Activated naive CD4-positive, alpha-beta T cell treated with anti-CD3 and anti-CD28 coated beads, Interleukin-2, amount 50 U/mL, for 24 hours (primary cell): ENCODE measurements around the gene IER5L.

Experiments
- H3K27ac Mint-ChIP-seq: one replicate; pipeline ENCODE4 v1.8.0; 2021; ENCODE audit warnings: mild to moderate bottlenecking, mixed read lengths
- H3K27me3 Mint-ChIP-seq: one replicate; pipeline ENCODE4 v1.8.0; 2021; ENCODE audit warnings: mixed read lengths
- H3K36me3 Mint-ChIP-seq: one replicate; pipeline ENCODE4 v1.8.0; 2021; ENCODE audit warnings: mixed read lengths
- H3K4me1 Mint-ChIP-seq: one replicate; pipeline ENCODE4 v1.8.0; 2021; ENCODE audit warnings: mixed read lengths
- H3K4me3 Mint-ChIP-seq: one replicate; pipeline ENCODE4 v1.8.0; 2021; ENCODE audit warnings: mild to moderate bottlenecking, mixed read lengths
- H3K9me3 Mint-ChIP-seq: one replicate; pipeline ENCODE4 v1.8.0; 2021; ENCODE audit warnings: mixed read lengths

The IER5L gene

DNA sequence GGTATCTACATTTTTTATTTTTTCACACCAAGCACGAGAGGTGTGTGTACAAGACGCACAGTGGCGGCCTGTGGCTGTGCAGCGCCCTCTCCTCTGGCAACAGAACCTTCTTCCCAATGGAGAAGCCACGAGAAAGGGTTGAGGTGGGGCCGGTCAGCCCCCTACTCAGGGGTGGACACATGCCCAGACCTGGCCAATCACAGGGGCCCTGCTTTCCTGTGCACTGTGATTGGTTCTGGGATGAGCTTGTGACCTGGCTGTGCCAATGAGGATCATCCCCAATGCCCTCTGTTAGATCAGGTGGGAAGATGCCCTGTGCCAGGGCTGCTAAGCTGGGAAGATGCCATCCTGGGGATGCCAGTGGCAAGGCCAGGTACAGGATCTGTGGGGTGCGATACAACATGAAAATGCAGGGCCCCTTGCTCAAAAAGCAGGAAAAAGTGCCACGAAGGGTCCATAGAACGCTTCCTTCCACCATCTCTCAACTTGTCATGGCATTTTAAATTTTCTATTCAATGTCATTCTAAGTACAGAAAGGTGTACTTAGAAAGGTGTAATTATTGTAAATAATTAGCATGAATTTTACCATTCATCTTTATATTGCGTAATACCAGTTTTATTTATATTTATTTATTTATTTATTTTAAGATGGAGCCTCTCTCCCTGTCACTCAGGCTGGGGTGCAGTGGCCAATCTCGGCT lies 15.4 kb downstream of the IER5L start:
- Mint-ChIP-seq H3K4me3 (no peak overlapping the region), H3K36me3 (peaks cover 3% of the 10 kb centered on the region), H3K27me3 (no peaks in the 10 kb centered on the region), H3K27ac (no peak overlapping the region), H3K9me3 (no peaks in the 10 kb centered on the region), H3K4me1 (peaks cover 10% of the 10 kb centered on the region)

- no peak overlapping the region for H3K27ac Mint-ChIP-seq
- H3K4me3 Mint-ChIP-seq = no peak overlapping the region
- H3K27me3 Mint-ChIP-seq = no peaks in the 10 kb centered on the region
- H3K9me3 Mint-ChIP-seq = no peaks in the 10 kb centered on the region
- no peaks in the 10 kb centered on the region for H3K4me1 Mint-ChIP-seq
- peaks cover 3% of the 10 kb centered on the region for H3K36me3 Mint-ChIP-seq
Observed at GRCh38 chr9:129161534-129161837, 16.6 kb downstream of the IER5L start.

DNA sequence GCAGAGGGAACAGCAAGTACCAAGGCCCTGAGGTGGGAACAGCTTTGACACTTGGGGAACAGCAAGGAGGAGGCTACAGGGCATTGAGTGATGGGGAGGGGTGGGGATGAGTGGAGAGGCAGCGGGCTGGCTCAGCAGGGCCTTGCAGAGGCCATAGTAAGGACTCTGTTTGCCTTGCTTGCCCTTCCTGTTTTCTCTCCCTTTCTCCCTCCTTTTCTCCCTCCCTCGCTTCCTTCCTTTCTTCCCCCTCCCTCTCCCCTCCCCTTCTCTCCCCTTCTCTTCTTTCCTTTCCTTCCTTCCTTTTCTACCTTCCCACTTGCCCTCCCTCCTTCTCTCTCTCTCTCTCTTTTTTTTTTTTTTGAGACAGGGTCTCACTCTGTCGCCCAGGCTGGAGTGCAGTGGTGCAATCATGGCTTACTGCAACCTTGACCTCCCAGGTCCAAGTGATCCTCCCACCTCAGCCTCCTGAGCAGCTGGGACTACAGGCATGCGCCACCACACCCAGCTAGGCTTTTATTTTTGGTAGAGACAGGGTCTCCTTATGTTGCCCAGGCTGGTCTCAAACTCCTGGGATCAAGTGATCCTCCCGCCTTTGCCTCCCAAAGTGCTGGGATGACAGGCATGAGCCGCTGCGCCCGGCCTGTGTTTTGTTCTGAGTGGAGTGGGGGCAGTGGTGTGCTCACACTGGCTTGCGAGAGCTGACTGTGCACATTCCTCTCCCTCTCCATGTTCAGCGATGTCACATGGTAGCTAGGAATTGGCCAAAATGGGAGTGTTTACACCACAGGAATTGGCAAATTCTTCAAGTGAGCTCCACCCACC lies 17.1 kb downstream of the IER5L start:
- Mint-ChIP-seq H3K27ac (no peak overlapping the region), H3K9me3 (no peaks in the 10 kb centered on the region), H3K36me3 (peaks cover 3% of the 10 kb centered on the region), H3K4me1 (no peaks in the 10 kb centered on the region), H3K27me3 (no peaks in the 10 kb centered on the region), H3K4me3 (no peak overlapping the region)

DNA sequence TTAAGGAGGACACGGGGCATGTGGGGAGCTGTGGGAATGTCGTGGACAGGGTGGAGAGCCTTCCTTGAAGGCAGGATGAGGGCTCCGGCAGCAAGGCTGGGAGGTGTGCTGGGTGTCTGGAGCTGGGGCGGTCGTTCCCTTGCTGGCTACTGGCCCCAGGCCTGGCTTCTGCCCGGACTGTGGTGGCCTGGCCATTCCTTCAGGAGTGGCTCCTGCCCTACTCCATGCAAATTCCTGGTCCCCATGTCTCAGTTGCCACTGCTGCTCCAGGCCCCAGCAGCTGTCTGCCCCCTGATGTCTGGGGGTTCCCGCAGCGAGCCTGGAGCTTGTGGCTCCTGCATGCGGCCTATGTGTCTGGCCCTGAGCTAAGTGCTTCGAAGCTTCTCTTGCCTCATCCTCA lies 21.9 kb downstream of the IER5L start:
- Mint-ChIP-seq H3K27me3 (no peaks in the 10 kb centered on the region), H3K9me3 (no peaks in the 10 kb centered on the region), H3K4me3 (no peak overlapping the region), H3K4me1 (no peaks in the 10 kb centered on the region), H3K36me3 (peaks cover 3% of the 10 kb centered on the region), H3K27ac (no peak overlapping the region)

DNA sequence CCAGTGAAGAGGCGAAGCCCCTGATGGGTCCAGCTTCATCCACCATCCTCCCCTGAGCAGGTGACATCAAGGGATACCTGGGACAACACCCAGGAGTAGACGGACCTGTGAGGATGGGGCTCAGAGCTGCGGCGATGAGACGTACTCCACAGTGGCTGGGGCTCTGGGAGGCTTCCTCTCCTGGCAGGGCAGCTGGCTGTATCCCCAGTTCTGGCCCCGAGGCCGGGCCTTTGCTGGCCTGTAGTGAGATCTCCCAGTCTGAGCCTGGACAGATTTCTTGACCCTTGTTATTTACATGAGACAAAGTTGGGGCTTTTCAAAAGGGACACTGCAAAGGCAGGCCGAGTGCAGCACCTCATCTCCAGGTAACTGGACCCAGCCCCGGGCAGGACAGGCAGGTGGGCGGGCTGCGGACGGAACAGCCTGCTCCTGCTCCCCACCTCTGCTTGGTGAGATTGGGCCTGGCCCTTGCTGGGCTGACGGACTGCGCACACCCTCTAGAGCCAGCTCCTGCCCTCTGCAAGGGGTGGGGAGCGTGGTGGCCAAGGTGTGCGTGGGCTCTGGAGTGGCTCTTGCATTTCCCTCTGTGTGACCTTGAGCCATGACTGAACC lies 23.1 kb downstream of the IER5L start:
- no peak overlapping the region for H3K4me3 Mint-ChIP-seq
- H3K27ac Mint-ChIP-seq = no peak overlapping the region
- no peaks in the 10 kb centered on the region for H3K9me3 Mint-ChIP-seq
- H3K27me3 Mint-ChIP-seq = no peaks in the 10 kb centered on the region
- H3K36me3 Mint-ChIP-seq = peaks cover 3% of the 10 kb centered on the region
- no peaks in the 10 kb centered on the region for H3K4me1 Mint-ChIP-seq

DNA sequence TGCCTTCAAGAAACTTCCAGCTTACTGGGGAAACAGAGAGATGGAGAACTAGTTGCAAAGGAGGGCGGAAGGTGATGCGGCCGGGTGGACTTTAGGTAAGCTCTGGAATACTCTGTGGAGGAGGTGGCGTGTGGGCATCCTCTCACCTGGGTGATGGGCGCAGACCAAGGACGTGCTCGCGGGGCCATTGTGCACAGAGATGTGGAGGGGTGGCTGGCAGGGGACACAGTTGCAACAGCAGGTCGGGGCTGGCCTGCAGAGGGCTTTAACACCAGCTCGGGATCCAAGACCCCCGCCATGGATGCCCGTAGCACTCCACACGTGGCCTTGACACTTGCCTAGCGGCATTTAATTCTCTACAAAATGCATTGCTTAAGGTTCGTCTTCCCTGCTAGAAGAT lies 26.6 kb downstream of the IER5L start:
- H3K36me3 Mint-ChIP-seq = no peaks in the 10 kb centered on the region
- no peak overlapping the region for H3K27ac Mint-ChIP-seq
- H3K4me1 Mint-ChIP-seq = no peaks in the 10 kb centered on the region
- no peaks in the 10 kb centered on the region for H3K9me3 Mint-ChIP-seq
- H3K4me3 Mint-ChIP-seq = no peak overlapping the region
- no peaks in the 10 kb centered on the region for H3K27me3 Mint-ChIP-seq

GRCh38 chr9:129150672-129151211 lies 27.3 kb downstream of the IER5L start:
- Mint-ChIP-seq H3K36me3 (no peaks in the 10 kb centered on the region), H3K27ac (no peak overlapping the region), H3K9me3 (no peaks in the 10 kb centered on the region), H3K4me1 (no peaks in the 10 kb centered on the region), H3K4me3 (no peak overlapping the region), H3K27me3 (no peaks in the 10 kb centered on the region)

DNA sequence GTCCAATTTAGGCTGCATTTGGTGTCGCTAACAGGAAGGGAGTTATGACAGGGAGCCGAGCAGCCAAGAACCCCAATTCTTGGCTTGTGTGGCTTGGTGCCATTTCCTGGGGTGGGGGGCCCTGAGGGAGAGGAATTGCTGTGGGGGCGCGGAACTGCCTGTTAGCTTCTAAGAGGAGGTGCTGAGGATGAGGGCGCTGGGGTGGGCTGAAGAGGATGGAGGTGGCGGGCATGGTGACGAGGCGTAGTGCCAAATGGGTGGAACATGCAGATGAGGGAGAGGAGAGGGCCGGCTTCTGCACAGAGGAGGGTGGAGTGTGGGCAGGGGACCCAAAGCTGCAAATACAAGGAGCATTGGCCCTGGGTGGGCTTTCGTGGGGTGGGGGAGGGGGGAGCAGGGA lies 27.9 kb downstream of the IER5L start:
- Mint-ChIP-seq H3K27me3 (no peaks in the 10 kb centered on the region), H3K4me3 (no peak overlapping the region), H3K9me3 (no peaks in the 10 kb centered on the region), H3K4me1 (no peaks in the 10 kb centered on the region), H3K36me3 (no peaks in the 10 kb centered on the region), H3K27ac (no peak overlapping the region)

GRCh38 chr9:129149442-129149841 lies 28.6 kb downstream of the IER5L start:
- Mint-ChIP-seq H3K4me3 (no peak overlapping the region), H3K27ac (no peak overlapping the region), H3K36me3 (no peaks in the 10 kb centered on the region), H3K4me1 (no peaks in the 10 kb centered on the region), H3K27me3 (no peaks in the 10 kb centered on the region), H3K9me3 (no peaks in the 10 kb centered on the region)

DNA sequence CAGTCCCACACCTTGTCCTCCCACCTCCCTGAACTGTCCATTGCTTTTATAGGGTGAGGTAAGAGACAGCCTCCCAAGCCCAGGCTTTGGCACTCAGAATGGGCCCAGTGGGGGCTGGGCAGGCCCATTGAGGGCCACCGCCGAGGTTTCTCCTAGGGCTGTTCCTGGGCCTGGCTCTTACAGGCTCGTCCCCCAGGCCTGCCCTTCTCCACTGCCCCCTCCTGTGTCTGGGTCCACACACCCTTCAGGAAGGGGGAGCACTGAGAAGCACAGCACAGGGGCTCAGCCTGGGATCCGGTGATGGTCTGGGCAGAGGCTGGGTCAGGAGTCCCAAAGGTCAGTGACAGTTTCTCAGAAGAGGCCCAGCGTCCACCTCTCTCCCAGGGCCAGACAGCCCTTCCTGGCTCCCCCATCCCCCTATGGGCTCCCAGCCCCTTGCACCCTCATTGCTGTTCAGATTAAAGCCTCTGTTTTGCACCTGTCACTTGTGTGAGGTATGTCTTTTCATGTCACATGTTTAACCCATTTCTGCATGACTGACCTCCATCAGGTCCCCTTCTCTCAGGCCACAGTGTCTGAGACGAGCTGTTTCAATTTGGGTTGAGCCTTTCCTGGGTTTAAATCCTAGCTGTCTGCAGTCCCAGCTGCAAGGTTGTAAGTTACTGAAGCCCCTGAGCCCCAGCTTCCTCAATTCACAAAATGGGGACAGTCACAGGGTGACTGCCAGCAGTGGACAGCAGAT lies 29.4 kb downstream of the IER5L start:
- Mint-ChIP-seq H3K4me3 (no peak overlapping the region), H3K27ac (no peak overlapping the region), H3K9me3 (no peaks in the 10 kb centered on the region), H3K36me3 (no peaks in the 10 kb centered on the region), H3K27me3 (no peaks in the 10 kb centered on the region), H3K4me1 (peaks cover 5% of the 10 kb centered on the region)

DNA sequence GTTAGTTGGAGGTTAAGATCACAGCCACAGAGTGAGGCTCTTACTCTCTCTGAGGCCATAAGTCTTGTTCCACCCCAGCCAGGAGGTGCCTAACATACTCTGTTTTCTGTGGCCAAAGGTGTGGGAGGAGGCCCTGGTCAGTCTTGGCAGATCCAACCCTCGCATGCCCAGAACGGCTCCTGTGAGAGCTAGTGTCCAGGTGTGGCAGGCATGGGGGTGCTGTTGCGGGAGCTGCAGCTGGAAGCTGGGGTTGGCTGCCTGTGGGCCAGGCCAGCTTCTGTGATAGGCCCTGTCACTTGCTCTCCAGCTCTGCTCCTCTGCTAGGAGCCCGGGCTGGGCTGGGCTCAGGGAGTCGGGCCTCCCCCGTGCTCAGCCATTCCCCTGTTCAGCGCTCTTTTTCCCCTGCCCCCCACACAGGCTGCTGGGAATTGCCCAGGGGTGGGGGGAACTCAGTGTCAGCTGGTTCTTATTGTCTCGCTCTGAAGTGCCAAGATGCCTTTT lies 31.6 kb downstream of the IER5L start:
- Mint-ChIP-seq H3K9me3 (no peaks in the 10 kb centered on the region), H3K27me3 (no peaks in the 10 kb centered on the region), H3K27ac (no peak overlapping the region), H3K4me3 (no peak overlapping the region), H3K36me3 (no peaks in the 10 kb centered on the region), H3K4me1 (peaks cover 18% of the 10 kb centered on the region)

DNA sequence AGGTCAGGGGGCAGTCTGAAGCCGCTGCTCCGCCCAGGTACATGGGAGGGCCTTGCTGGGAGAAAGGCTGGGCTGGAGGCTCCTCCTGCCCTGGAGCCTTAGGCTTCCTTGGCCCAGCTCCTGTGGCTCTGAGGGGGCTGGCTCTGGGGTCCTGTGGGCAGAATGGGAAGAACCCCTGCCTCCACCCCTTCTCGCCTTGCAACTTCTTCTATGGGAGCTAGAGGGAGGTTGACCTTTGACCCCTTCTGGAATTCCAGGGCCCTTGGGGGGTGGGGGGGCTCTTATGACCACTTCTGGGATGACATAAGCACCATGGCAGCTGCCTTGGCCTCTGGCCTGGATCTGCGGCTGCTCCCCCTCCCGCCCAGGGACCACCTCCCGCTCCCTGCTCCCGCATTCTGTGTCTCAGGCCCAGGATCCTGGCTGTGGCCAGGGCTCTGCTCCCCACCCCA lies 32.2 kb downstream of the IER5L start:
- H3K36me3 Mint-ChIP-seq = no peaks in the 10 kb centered on the region
- no peak overlapping the region for H3K4me3 Mint-ChIP-seq
- H3K9me3 Mint-ChIP-seq = no peaks in the 10 kb centered on the region
- no peak overlapping the region for H3K27ac Mint-ChIP-seq
- peaks cover 24% of the 10 kb centered on the region for H3K4me1 Mint-ChIP-seq
- H3K27me3 Mint-ChIP-seq = no peaks in the 10 kb centered on the region

DNA sequence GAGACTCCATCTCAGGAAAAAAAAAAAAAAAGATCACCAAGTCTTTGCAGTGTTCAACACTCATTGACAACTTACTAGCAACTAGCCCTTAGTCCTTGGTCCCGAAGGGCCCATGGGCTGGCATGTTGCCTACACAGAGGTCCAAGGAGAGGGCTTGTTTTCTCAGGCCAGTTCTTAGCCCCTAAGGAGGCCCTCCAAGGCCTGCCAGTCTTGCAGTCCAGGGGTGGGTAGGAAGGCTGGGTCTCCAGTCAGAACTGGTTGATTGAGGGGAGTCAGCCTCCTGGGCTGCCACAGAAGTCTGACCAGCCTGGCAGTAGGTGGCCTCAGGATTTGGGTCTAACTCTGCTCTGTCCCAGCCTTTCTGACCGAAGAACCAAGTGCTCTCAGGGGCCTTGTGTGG lies 32.7 kb downstream of the IER5L start:
- Mint-ChIP-seq H3K4me1 (peaks cover 26% of the 10 kb centered on the region), H3K27ac (no peak overlapping the region), H3K4me3 (no peak overlapping the region), H3K9me3 (no peaks in the 10 kb centered on the region), H3K36me3 (no peaks in the 10 kb centered on the region), H3K27me3 (no peaks in the 10 kb centered on the region)

DNA sequence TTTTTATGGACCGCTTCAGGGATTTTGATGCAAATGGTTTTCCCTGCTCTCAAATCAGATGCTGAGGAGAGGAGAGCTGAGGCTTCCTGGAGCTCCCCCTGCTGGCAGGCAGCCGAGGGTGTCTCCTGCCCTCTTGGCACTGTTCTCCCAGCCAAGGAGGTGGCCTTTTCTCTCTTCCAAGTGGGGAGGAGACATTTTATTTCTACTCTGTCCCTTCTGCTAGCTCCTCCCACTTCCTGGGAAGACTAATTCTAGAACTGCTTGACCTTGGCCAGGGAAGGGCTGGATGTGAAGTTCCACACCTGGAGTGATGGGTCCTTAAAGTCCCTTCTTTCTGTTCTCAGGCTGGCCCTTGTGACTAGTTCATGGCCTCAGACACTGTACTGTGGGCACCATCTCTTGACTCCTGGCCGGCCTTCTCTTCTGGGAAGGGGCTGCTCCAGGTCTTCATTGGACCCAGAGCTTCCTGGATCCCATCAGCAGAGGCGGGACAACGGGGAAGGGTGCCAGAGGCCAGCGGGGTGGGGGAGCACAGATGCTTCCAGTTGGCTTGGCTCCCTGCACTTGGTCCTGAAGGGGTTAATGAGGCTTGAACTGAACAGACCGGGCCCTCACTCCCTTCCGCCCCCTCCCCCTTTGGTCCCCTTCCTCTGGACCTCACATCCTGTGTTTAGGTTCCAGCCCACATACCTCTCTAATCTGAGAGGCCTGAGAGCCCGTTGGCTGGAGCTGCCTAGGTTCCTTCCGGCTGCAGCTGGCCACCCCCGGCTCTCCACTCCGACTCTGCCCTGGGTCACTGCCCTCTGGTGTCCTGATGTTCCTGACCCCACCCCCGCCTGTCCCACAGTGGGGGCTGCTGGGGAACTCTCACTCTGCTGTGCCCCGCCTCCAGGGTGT lies 34.8 kb downstream of the IER5L start:
- Mint-ChIP-seq H3K9me3 (no peaks in the 10 kb centered on the region), H3K36me3 (no peaks in the 10 kb centered on the region), H3K27ac (no peak overlapping the region), H3K4me1 (peaks cover 40% of the 10 kb centered on the region), H3K27me3 (no peaks in the 10 kb centered on the region), H3K4me3 (peak overlapping the region; percentile 59)
